ENCODE results near the gene ZDHHC19.
A peak's percentile ranks its signal among the peaks of the same experiment; 100 is the strongest.
"Not testable (repeated sequence)": the region's sequence is repeated elsewhere in the genome, so short reads cannot be mapped to it uniquely, and the experiment has no call there.

ZDHHC19 gene, protein sequence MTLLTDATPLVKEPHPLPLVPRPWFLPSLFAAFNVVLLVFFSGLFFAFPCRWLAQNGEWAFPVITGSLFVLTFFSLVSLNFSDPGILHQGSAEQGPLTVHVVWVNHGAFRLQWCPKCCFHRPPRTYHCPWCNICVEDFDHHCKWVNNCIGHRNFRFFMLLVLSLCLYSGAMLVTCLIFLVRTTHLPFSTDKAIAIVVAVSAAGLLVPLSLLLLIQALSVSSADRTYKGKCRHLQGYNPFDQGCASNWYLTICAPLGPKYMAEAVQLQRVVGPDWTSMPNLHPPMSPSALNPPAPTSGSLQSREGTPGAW

DNA sequence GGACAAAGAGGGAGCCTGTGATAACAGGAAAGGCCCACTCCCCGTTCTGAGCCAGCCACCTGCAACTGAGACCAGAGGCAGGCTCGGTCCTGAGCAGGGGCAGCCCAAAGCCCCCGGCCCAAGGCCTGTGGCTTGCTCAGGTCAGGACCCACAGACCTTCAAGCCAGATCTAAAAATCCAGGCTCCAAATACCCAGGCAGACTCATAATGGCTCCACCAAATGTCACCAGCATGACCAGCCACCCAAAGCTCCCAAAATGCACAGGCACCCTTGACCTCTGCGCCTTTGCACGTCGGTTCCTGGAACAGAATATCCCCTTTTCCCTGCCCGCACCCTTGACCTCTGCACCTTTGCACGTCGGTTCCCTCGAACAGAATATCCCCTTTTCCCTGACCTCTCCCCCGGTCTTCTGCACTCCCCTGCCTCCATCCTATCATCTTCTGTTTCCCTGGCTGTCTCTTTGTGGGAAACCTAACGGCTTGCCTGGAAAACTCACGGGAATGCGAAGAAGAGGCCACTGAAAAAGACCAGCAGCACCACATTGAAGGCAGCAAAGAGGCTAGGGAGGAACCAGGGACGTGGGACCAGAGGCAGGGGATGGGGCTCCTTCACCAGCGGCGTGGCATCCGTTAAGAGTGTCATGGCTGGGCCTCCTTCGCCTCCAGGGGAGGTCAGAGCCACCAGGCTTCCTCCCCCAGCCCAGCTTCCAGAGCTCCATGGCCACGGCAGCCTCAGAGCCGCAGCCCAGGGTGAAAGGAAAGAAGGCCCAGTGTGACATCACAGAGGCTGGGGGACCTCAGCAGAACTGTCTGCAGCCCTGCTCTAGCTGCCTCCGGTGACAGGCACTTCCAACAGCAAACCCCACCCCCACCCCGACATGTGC, at the start of gene ZDHHC19:
ZDHHC19 (minus strand) TSS at position 728 of the 884 bp plus-strand sequence; CDS start at position 643, 85 bp downstream.
- TF ChIP-seq, protein P1, sequence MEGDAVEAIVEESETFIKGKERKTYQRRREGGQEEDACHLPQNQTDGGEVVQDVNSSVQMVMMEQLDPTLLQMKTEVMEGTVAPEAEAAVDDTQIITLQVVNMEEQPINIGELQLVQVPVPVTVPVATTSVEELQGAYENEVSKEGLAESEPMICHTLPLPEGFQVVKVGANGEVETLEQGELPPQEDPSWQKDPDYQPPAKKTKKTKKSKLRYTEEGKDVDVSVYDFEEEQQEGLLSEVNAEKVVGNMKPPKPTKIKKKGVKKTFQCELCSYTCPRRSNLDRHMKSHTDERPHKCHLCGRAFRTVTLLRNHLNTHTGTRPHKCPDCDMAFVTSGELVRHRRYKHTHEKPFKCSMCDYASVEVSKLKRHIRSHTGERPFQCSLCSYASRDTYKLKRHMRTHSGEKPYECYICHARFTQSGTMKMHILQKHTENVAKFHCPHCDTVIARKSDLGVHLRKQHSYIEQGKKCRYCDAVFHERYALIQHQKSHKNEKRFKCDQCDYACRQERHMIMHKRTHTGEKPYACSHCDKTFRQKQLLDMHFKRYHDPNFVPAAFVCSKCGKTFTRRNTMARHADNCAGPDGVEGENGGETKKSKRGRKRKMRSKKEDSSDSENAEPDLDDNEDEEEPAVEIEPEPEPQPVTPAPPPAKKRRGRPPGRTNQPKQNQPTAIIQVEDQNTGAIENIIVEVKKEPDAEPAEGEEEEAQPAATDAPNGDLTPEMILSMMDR (IDR thresholded peaks at IDR 0.05; ENCODE audit: insufficient read depth, low read depth, low read length, missing control alignments): no peak
- H3K4me3 ChIP-seq (ENCODE audit: low read depth, low read length): no peak within 1 kb of the TSS
- no peak for DNase-seq (ENCODE audit: low read depth)

DNA sequence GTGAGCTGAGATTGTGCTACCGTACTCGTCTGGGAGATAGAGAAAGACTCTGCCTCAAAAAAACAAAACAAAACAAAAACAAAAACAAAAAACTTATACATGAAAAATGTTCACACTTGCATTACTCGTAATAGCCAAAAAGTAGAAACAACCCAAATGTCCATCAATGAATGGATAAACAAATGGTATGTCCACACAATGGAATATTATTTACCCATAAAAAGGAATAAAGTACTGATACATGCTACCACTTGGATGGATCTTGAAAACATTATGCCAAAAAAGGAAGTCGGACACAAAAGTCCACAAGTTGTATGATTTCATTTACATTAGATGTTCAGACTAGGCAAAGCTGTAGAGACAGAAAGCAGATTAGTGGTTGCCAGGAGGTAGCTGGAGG, 49.6 kb upstream of the ZDHHC19 start:
- TF ChIP-seq, protein P1 (IDR thresholded peaks at IDR 0.05; ENCODE audit: insufficient read depth, low read depth, low read length, missing control alignments): no peak
- DNase-seq (ENCODE audit: low read depth): no peak
- no peak overlapping the region for H3K4me3 ChIP-seq (ENCODE audit: low read depth, low read length)

DNA sequence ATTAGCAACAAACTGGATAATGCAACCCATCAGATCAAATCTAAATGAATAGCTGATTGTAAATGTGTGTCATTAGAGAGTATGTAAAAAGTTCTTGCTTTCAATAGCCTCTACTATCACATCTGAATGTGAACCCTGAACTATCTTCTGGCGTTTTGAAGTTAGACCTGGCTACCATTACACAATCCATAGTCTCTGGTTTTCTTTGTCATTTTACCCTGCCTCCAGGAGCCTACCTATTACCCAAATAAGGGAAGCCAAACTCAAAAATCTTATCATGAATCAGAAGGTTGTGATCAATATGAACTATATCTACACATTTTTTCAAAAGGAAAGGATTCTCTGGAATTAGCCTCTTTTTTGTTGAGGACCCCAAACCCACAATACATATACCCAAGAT, 44.6 kb upstream of the ZDHHC19 start:
- DNase-seq (ENCODE audit: low read depth): no peak
- TF ChIP-seq, protein P1 (IDR thresholded peaks at IDR 0.05; ENCODE audit: insufficient read depth, low read depth, low read length, missing control alignments): no peak
- H3K4me3 ChIP-seq (ENCODE audit: low read depth, low read length): no peak overlapping the region

DNA sequence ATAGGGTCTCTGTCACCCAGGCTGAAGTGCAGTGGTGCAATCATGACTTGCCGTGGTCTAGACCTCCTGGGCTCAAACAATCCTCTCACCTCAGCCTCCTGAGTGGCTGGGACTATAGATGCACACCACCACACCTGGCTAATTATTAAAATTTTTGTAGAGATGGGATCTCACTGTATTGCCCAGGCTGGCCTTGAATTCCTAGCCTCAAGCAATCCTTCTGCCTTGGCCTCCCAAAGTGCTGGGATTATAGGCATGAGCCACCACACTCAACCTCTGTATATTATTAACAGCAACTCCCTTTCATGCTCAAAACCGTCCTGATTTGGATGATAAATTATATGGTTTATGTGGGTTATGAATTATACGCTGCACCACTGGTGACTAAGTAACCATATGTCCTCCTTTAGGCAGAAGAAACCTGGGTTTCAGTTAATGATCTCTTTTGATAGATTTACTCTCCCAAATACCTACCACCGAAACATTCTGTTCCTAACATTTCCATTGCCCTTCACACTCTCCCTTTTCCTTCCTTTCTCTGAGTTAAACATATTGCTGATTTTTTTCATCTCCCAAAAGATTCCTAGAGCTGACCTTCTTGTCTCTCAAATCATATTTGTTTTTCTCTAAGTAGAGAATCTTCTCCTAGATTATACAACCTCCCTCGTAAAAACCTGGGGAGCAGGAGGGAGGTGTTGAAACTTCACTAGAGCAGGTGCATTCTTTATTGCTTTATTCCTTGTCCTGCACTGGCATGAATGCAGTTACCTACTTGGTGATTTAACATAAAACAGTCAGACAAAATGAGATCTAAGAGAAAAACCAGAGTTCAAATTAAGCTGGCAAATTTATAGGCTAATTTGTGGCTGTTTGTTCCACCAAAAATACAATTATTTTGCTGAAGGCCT, 43.4 kb upstream of the ZDHHC19 start:
- no peak overlapping the region for H3K4me3 ChIP-seq (ENCODE audit: low read depth, low read length)
- no peak for DNase-seq (ENCODE audit: low read depth)
- TF ChIP-seq, protein P1 (IDR thresholded peaks at IDR 0.05; ENCODE audit: insufficient read depth, low read depth, low read length, missing control alignments): no peak

DNA sequence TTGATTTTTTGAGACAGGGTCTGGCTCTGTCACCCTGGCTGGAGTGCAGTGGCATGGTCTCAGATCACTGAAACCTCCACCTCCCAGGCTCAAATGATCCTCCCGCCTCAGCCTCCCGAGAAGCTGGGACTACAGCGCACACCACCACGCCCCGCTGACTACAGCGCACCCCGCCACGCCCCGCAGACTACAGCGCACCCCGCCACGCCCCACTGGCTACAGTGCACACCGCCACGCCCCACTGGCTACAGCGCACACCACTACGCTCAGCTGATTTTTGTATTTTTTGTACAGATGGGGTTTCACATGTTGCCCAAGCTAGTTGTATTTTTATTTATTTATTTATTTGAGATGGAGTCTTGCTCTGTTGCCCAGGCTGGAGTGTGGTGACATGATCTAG, 40.7 kb upstream of the ZDHHC19 start:
- TF ChIP-seq, protein P1 (IDR thresholded peaks at IDR 0.05; ENCODE audit: insufficient read depth, low read depth, low read length, missing control alignments): no peak

DNA sequence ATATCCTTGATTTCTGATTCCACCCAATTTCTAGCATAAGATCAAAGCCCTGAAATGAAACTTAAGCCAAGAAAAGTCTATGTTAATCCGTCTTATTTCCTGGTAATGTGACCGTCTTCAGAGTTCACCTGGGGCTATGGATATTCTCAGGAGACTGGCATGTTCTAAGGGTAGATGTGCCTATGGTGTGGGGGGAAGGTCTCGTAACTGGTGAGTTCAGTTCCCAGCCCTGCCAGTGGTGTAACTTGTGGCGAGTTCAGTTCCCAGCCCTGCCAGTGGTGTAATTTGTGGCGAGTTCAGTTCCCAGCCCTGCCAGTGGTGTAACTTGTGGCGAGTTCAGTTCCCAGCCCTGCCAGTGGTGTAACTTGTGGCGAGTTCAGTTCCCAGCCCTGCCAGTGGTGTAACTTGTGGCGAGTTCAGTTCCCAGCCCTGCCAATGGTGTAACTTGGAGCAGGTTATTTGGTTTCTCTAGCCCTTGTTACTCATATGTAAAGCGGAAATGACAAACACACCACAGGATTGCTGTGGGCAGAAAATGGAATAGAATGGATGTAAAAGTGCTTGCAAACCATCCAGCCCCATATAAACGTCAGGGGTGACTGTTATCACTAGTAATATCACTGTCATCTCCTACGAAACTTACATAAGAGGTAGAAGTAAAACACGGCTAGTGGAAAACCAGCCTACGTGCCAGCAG, 35.6 kb upstream of the ZDHHC19 start:
- H3K4me3 ChIP-seq (ENCODE audit: low read depth, low read length): no peak overlapping the region
- DNase-seq (ENCODE audit: low read depth): no peak
- TF ChIP-seq, protein P1 (IDR thresholded peaks at IDR 0.05; ENCODE audit: insufficient read depth, low read depth, low read length, missing control alignments): no peak

More for the DNA sequence above, 40.7 kb upstream of the ZDHHC19 start:
- DNase-seq (ENCODE audit: low read depth): peak; percentile 30
- H3K4me3 ChIP-seq (ENCODE audit: low read depth, low read length): no peak overlapping the region

DNA sequence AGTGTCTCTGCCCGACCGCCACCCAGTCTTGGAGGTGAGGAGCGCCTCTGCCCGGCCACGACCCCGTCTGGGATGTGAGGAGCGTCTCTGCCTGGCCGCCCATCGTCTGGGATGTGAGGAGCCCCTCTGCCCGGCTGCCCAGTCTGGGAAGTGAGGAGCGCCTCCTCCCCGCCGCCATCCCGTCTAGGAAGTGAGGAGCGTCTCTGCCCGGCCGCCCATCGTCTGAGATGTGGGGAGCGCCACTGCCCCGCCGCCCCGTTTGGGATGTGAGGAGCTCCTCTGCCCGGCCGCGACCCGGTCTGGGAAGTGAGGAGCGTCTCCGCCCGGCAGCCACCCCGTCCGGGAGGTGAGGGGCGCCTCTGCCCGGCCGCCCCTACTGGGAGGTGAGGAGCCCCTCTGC, 33.0 kb upstream of the ZDHHC19 start:
- not testable (repeated sequence) for H3K4me3 ChIP-seq (ENCODE audit: low read depth, low read length); DNase-seq (ENCODE audit: low read depth)

All from GM12865 (cell line).